Measurements from ENCODE around the gene DBP. TPM values are rescaled to one million over a fixed set of nuclear protein-coding genes. Genes with fewer than 3 reads are reported as not detected.
"Not testable (repeated sequence)": the region's sequence is repeated elsewhere in the genome, so short reads cannot be mapped to it uniquely, and the experiment has no call there.

DBP gene
- total RNA-seq, 1 donor from 2014 or later = 1.4 TPM

GRCh38 chr19:48668332-48668731 lies 31.2 kb upstream of the DBP start:
- DNase-seq (ENCODE audit: low spot score) = no peak

GRCh38 chr19:48665786-48666185 lies 28.6 kb upstream of the DBP start:
- DNase-seq (ENCODE audit: low spot score) = no peak

- no peak for DNase-seq (ENCODE audit: low spot score)
These were observed 27.3 kb upstream of the DBP start for GRCh38 chr19:48664476-48664875.

GRCh38 chr19:48663667-48664066 lies 26.5 kb upstream of the DBP start:
- no peak for DNase-seq (ENCODE audit: low spot score)

- no peak for DNase-seq (ENCODE audit: low spot score)
These were observed 24.5 kb upstream of the DBP start for GRCh38 chr19:48661711-48662090.

- DNase-seq (ENCODE audit: low spot score) = no peak
These were observed 23.9 kb upstream of the DBP start for GRCh38 chr19:48660852-48661710.

GRCh38 chr19:48659768-48660167 lies 22.6 kb upstream of the DBP start:
- no peak for DNase-seq (ENCODE audit: low spot score)

GRCh38 chr19:48658483-48658882 lies 21.3 kb upstream of the DBP start:
- no peak for DNase-seq (ENCODE audit: low spot score)

- DNase-seq (ENCODE audit: low spot score) = not testable (repeated sequence)
These were observed 20.6 kb upstream of the DBP start for GRCh38 chr19:48657828-48658227.

- DNase-seq (ENCODE audit: low spot score) = no peak
These were observed 19.8 kb upstream of the DBP start for GRCh38 chr19:48656840-48657474.

GRCh38 chr19:48654299-48655059 lies 17.3 kb upstream of the DBP start:
- DNase-seq (ENCODE audit: low spot score) = no peak

- no peak for DNase-seq (ENCODE audit: low spot score)
These were observed 14.5 kb upstream of the DBP start for GRCh38 chr19:48651683-48652048.

- DNase-seq (ENCODE audit: low spot score) = no peak
These were observed 13.9 kb upstream of the DBP start for GRCh38 chr19:48650974-48651682.

GRCh38 chr19:48648134-48648533 lies 11.0 kb upstream of the DBP start:
- no peak for DNase-seq (ENCODE audit: low spot score)

GRCh38 chr19:48646722-48647216 lies 9.6 kb upstream of the DBP start:
- DNase-seq (ENCODE audit: low spot score) = no peak

- no peak for DNase-seq (ENCODE audit: low spot score)
These were observed 9.0 kb upstream of the DBP start, which contains the start of gene CA11 for GRCh38 chr19:48646001-48646721. CA11 (minus strand) TSS chr19:48646187; CDS start chr19:48645632, 555 bp downstream.

GRCh38 chr19:48645620-48646000 lies 8.4 kb upstream of the DBP start:
- DNase-seq (ENCODE audit: low spot score) = no peak

- DNase-seq (ENCODE audit: low spot score) = no peak
These were observed 7.8 kb upstream of the DBP start for GRCh38 chr19:48644839-48645619.

GRCh38 chr19:48644355-48644754 lies 7.2 kb upstream of the DBP start:
- DNase-seq (ENCODE audit: low spot score) = no peak

- DNase-seq (ENCODE audit: low spot score) = no peak
These were observed 5.7 kb upstream of the DBP start for GRCh38 chr19:48642862-48643261.
